NCI-H128 (cell line): ENCODE data around the gene ZDHHC14.

Experiments used
- DNase-seq: peaks from one replicate; lab custom pipeline; 2025; ENCODE audit not compliant: unreplicated experiment; lab: John Stamatoyannopoulos, UW

The ZDHHC14 gene

DNA sequence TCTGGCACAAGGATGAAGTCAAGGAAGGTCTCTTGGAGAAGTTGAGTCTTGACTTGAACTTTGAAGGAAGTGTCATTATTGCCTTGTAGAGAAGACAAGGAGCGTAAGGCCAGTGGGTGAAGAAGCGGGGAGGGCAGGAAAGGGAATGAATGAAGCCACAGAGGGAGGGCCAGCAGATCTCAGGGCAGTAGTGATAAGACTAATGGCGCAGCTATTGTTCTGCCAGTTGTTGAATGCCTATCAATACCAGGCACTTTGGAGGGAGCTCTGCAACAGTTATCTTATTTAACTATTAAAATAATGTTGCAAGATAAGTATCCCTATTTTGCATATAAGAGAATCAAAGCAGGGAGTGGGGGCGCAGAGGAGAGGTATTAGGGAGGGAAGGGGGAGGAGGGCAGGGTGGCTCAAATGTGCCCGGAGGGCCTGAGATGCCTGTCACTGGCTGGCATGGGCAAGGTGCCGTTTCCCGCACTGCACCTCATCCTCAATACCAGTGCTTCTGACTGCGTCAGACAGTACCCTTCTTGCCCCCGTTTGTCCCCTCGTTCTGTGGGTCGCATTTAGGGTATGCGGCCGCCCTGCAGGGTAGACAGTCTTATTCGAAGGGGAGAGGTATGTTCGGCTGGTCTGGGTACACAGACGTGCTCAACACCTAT lies 109.8 kb downstream of the ZDHHC14 start:
- no peak for DNase-seq

DNA sequence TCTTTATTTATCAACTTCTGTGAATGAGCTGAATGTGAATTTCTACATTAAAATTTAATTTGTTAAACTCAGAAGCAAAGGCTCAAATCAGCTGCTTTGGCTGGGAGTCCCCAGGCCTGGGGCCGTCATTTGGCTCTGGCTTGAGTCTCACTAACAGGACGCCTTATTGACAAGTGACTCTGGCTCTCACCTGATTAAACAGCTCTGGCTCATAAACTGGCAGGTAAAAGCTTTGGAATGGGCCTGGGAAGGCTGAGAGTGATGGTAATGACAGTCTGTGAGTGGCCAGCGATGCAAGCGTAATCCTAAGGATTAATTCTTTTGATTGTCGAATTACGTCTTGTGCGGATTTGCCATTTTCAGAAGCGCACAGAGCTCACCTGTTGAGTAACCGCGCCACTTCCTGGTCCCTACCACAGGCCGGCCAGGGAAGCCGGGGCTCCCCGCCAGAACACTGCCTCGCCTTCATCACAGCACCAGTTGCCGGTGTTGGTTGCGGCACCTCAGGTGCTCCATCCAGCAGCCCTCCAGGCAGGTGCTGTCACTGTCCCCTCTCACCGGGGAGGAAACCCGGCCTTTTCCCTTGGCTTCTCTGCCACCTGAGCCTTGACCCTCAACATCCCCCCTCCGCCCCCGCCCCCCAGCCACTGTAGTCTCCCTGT lies 110.7 kb downstream of the ZDHHC14 start:
- no peak for DNase-seq

DNA sequence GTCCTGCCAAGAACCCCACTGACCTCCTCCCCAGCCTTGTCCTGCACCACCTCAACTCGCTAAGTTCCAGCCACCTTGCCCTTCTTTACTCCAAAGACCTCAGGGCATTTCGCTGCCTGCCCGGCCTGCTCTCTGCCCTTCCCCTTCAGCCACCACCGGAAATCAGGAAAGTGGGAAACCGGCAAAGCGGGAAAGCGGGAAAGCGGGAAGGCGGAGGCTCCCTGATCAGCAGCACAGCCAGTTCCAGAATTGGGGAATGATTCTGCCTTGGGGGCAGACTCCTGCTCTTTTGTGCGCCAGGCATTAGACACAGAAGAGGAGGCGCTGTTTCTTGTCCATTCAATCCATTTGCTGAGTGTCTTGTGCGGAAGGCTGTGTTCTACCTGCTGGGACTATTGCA lies 111.3 kb downstream of the ZDHHC14 start:
- no peak for DNase-seq

DNA sequence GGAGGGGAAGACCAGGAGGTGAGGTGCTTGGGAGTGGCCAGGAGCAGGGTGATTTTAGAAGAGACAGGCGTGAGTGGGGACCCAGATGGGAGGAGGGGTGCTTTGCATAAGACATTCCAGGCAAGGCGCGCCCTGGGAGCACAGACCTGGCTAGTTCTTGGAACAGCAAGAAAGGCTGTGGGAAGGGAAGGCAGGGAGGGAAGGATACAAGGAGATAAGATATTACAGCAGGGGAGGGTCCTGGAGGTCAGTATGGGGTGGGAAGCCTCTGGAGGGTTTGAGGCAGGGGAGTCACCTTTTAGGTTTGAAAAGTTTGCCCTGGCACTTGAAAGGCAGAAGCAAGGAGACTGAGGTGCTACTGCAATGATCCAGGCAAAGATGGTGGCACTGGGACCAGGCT lies 111.8 kb downstream of the ZDHHC14 start:
- no peak for DNase-seq

DNA sequence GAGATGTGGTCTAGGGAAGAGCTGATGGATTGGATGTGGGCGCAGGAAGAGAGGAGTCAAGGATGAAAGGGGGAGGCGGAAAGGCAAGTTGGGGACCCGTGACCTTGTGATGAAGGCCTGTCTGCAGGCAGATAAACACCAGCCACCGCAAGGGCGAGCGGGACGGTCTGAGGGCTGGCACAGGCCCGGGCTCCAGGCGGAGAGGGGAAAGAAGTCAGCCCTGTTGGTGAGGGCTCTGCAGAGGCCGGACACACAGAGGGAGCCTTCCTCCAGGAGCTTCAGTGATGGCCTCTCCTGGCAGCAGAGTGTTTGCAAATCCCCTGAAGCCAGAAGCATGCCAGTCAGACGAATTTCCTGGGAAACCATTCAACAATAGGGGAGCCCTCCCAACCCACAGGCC lies 112.2 kb downstream of the ZDHHC14 start:
- no peak for DNase-seq

- no peak for DNase-seq
Measured at GRCh38 chr6:157493576-157493975, 112.6 kb downstream of the ZDHHC14 start.

- no peak for DNase-seq
Measured at GRCh38 chr6:157494132-157494710, 113.2 kb downstream of the ZDHHC14 start.

- DNase-seq: no peak
Measured at GRCh38 chr6:157496534-157497095, 115.6 kb downstream of the ZDHHC14 start.

- DNase-seq: no peak
Measured at GRCh38 chr6:157497579-157497978, 116.6 kb downstream of the ZDHHC14 start.

- DNase-seq: no peak
Measured at GRCh38 chr6:157498817-157499216, 117.8 kb downstream of the ZDHHC14 start.

DNA sequence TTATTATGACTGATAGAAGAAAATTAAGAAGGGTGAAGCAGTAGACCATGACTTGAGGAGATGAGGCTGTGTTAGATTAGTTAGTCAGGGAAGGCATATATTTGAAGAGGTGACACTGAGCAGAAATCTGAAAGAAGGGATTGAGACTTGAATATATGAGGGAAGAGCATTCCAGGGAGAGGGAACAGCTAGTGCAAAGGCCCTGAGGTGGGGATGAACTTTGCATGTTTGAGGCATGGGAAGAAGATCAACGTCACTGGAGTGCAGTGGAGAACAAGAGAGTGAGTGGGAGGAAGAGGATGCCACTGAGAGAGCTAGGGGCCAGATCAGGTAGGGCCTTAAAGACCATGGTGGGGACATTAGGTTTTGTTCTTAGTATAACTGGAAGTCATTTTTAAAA lies 119.0 kb downstream of the ZDHHC14 start:
- DNase-seq: no peak

GRCh38 chr6:157503018-157503747 lies 122.2 kb downstream of the ZDHHC14 start:
- DNase-seq: no peak

- DNase-seq: no peak
Measured at GRCh38 chr6:157505912-157506491, 125.0 kb downstream of the ZDHHC14 start.

GRCh38 chr6:157510323-157511188 lies 129.6 kb downstream of the ZDHHC14 start:
- DNase-seq: no peak

DNA sequence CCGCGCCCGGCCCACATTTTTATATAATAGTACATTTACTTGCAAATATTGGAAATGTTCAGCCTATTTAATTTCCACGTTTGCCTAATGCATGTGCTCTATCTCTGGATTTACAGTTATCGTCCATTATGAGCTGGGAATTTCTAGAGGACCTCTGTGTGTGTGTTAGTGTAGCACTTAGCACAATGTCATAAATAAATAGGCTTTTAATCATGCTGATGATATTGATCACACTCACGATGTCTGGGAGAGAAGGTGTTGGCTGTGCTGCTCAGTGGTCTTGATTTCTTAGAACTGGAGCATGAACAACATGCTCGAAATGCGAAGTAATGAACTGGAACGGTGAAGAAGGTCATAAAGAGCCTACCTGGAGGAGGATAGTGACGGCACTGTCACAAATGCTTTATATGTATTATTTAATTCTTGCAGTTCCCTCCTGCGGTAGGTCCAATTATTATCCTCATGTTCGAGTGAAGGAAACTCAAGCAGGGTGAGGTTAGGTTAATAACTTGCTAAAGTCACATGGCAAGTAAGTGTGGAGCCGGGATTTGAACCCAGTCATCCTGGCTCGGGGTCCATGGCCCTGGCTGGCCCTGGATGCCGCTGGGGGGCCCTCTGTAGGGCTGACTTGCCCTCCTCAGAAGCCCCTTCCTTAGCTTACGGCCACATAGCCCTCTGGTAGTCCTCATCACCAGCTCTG lies 130.8 kb downstream of the ZDHHC14 start:
- no peak for DNase-seq

DNA sequence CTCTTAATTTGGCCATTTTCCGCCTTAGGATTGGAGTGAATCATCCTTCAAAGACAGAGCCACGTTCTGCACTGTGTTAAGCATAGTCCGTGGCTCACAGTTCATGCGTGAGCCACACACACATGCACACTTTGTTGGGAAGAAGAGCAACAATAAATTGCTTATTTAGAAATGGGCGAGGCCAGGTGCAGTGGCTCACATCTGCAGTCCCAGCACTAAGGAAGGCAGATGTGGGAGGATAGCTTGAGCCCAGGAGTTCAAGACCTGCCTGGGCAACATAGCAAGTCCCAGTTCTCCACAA lies 131.3 kb downstream of the ZDHHC14 start:
- DNase-seq: no peak

DNA sequence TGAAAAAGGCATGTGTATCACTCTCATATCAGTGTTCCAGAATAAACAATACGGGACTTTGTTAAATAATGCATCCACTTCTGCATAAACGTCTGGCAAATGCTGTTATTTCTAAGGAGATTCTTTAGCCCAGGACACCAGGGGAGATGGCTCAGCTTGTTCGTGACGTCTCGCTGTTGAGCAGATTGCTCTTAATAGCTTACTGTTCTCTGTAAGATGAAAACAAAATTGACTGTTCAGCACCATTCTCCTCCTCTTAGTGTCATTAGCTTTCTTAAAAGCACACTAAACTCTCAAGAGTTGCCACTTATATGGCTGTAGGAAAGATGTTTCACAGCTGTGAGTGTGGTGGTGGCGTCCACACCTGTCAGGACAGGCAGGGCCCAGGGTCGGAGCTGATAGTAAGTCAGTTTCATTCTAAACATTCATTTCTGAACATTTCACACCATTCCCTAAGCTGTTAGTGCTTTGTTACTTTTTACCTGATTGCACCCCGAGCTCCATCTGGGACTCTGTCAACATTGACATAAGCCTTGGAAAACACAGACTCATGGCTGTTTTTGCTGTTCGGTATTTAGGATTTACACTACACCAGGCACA lies 132.1 kb downstream of the ZDHHC14 start:
- DNase-seq: peak; percentile 22

DNA sequence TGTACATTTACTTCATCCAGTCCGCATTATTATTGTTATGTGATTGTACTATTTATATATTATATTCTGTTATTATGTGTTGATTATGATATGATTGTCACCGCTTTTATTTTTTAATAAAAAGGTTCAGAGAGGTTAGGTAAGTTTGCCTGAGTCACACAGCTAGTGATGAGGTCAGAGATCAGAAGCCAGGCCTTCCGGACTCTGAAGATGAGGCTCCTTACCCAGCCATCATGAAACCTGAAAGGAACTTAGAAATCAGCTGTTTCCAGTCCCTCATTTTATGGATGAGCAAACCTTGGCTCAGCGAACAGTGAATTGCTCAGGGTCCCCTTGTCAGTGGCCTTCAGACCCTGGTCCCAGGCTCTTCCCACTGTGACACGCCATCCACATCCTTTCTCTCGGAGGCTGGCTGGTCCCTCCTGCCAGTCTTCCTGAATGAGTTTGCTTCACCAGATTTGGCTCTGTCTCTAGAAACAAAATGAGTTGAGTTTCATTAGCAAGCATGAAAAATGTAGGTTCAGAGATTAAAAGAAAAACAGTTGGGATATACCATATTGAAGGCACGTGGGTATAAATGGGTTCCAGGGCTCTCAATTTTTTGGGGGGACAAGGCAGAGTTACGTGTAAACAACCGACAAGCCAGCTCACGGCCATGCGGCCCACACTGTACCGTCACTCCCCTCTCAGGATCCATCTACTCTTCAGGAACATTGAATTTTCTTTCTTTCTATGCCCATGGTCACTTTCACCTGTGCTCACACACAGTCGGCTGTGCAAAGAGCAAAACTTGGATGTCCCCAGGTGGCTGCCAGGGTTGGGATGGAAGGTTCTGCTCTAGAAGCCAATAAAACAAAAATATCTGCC lies 132.9 kb downstream of the ZDHHC14 start:
- DNase-seq: no peak
